Esophagus squamous epithelium (tissue), 4 donors: ENCODE measurements around the gene DNMT3A.

Experiments used
- POLR2A ChIP-seq, 4 donors: fragments of 450-650 bp; IDR thresholded peaks; one replicate each; pipeline ENCODE4 v1.6.1; 2017; ENCODE audit warnings: antibody characterized with exemption in 4 of 4, mild to moderate bottlenecking in 4 of 4, moderate library complexity in 3 of 4
- TF ChIP-seq, protein P1 (sequence below), 6 experiments: fragments of 450-650 bp in 4 of 6; fragments of 200-600 bp in 2 of 6; sonication (generic) in 2 of 6; IDR thresholded peaks; one replicate each; pipeline ENCODE4 v1.5.1; 2016 to 2019; ENCODE audit warnings: antibody characterized with exemption in 6 of 6, mild to moderate bottlenecking in 4 of 6, moderate library complexity in 4 of 6

DNA sequence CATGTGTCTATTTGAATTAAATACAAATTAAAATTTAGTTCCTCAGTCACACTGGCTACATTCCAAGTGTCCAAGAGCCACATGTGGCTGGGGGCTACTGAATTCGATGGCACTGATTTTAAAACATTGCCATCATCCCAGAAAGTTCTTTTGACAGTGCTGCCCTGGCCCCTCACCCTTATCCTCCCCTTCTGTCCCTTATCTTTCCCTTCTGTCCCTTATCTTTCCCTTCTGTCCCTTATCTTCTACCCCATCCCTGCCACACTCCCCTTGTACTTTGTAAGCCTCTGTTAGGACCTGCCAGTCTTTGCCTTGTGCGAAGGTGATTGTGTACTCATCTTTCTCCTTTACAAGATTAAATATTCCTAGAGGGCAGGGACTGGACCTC, 85.2 kb downstream of the DNMT3A start:
- no peak for TF ChIP-seq POLR2A (IDR thresholded peaks at IDR 0.05)
- TF ChIP-seq, protein P1, sequence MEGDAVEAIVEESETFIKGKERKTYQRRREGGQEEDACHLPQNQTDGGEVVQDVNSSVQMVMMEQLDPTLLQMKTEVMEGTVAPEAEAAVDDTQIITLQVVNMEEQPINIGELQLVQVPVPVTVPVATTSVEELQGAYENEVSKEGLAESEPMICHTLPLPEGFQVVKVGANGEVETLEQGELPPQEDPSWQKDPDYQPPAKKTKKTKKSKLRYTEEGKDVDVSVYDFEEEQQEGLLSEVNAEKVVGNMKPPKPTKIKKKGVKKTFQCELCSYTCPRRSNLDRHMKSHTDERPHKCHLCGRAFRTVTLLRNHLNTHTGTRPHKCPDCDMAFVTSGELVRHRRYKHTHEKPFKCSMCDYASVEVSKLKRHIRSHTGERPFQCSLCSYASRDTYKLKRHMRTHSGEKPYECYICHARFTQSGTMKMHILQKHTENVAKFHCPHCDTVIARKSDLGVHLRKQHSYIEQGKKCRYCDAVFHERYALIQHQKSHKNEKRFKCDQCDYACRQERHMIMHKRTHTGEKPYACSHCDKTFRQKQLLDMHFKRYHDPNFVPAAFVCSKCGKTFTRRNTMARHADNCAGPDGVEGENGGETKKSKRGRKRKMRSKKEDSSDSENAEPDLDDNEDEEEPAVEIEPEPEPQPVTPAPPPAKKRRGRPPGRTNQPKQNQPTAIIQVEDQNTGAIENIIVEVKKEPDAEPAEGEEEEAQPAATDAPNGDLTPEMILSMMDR (IDR thresholded peaks at IDR 0.05) = no peak
